ENCODE results near the gene TACC3.

DNA sequence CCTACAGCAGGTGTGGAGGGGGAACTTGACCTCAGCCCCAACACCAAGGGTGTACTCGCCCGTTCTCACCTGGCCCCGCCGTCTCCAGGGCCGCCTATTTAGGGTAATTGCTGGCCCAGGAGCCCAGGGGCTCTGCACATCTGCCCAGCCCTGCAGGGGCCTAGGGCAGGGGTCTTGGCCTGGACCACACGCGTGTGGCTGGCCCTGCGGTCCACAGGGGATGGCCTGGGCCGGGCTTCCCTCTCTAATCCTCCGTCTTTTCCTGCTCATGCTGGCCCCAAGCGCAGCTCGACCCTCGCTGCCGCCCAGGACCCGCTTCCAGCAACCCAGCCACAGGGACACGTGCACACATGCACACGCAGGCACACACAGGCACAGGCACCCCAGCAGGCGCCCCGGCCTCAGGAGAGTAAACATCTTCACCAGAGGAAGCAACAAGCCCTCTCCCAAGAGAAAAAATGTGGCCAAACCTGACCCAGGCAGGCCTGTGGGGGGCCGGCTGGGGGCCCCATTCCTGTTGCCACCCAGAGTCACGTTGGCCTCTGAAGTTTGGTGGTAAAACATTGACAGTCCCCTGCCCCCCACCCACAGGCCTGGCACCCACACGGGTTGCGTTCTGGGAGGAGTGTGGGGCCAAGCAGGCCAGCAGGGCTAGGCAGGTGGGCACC, 47.2 kb downstream of the TACC3 start:
- TF ChIP-seq, protein P1, sequence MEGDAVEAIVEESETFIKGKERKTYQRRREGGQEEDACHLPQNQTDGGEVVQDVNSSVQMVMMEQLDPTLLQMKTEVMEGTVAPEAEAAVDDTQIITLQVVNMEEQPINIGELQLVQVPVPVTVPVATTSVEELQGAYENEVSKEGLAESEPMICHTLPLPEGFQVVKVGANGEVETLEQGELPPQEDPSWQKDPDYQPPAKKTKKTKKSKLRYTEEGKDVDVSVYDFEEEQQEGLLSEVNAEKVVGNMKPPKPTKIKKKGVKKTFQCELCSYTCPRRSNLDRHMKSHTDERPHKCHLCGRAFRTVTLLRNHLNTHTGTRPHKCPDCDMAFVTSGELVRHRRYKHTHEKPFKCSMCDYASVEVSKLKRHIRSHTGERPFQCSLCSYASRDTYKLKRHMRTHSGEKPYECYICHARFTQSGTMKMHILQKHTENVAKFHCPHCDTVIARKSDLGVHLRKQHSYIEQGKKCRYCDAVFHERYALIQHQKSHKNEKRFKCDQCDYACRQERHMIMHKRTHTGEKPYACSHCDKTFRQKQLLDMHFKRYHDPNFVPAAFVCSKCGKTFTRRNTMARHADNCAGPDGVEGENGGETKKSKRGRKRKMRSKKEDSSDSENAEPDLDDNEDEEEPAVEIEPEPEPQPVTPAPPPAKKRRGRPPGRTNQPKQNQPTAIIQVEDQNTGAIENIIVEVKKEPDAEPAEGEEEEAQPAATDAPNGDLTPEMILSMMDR (IDR thresholded peaks at IDR 0.05), result no peak
- no peak for TF ChIP-seq POLR2A (IDR thresholded peaks at IDR 0.05)

All from uterus (tissue), 2 donors.